Sigmoid colon (tissue), 7 donors: Measurements from ENCODE around the gene PAX3. TPM values are rescaled to one million over a fixed set of nuclear protein-coding genes. Genes with fewer than 3 reads are reported as not detected.

ENCODE experiments used
- DNase-seq: peaks from one replicate; pipeline ENCODE4 v3.0.0-alpha.2; 2019
- H3K27ac ChIP-seq, 4 donors: fragments of 200-600 bp; sonication (generic); one replicate each; pipeline ENCODE4 v1.5.1; 2016 to 2019; ENCODE audit warnings: mild to moderate bottlenecking in 1 of 4
- H3K27me3 ChIP-seq, 3 donors: fragments of 200-600 bp; sonication (generic); one replicate each; pipeline ENCODE4 v1.5.1; 2019; ENCODE audit warnings: mild to moderate bottlenecking in 1 of 3
- H3K36me3 ChIP-seq, 4 donors: fragments of 200-600 bp; sonication (generic); one replicate each; pipeline ENCODE4 v1.5.1; 2016 to 2019
- H3K4me1 ChIP-seq, 4 donors: fragments of 200-600 bp; sonication (generic); one replicate each; pipeline ENCODE4 v1.5.1; 2017 to 2019
- H3K4me3 ChIP-seq, 4 donors: fragments of 200-600 bp; sonication (generic); one replicate each; pipeline ENCODE4 v1.5.1; 2017 to 2019; ENCODE audit warnings: mild to moderate bottlenecking in 2 of 4, moderate library complexity in 1 of 4
- H3K9me3 ChIP-seq, 4 donors: fragments of 200-600 bp in 3 of 4; sonication (generic) in 3 of 4; one replicate each; pipeline versions ENCODE4 v1.5.1 to v1.6.1; 2013 to 2019
- EP300 ChIP-seq, 4 donors: sonication (generic); formaldehyde crosslinking; IDR thresholded peaks; one replicate each; pipeline ENCODE4 v1.6.1; 2017; ENCODE audit warnings: antibody characterized with exemption in 4 of 4
- POLR2A ChIP-seq, 2 donors: fragments of 450-650 bp; IDR thresholded peaks; one replicate each; pipeline ENCODE4 v1.6.1; 2016; ENCODE audit warnings: antibody characterized with exemption in 2 of 2, mild to moderate bottlenecking in 2 of 2, moderate library complexity in 2 of 2
- POLR2AphosphoS5 ChIP-seq, 4 donors: sonication (generic); formaldehyde crosslinking; IDR thresholded peaks; one replicate each; pipeline ENCODE4 v1.6.1; 2017; ENCODE audit warnings: antibody characterized with exemption in 4 of 4
- WGBS, 2 donors: extraction: QIAGEN DNeasy Blood & Tissue Kit; methylation state at CpG; one replicate each; pipeline ENCODE4 v1.1.7; 2013; 5-methylcytosine and 5-hydroxymethylcytosine counted together
- intact Hi-C: fragments of 100-400 bp; cut with DNase I; formaldehyde crosslinking; loops from one replicate; pipeline ENCODE4 v1.15.1; 2023
- polyA plus RNA-seq, 3 donors: library from polyadenylated mRNA; stranded (reverse); fragments of 200-250 nt; gene quantifications; one replicate each; pipeline ENCODE4 v1.2.3, GENCODE V29; 2013
- total RNA-seq, 4 donors: library from RNA; depleted of rRNA; stranded (reverse); fragments of >200 nt; gene quantifications; one replicate each; pipeline ENCODE4 v1.1.0, GENCODE V29; 2016
- TF ChIP-seq, protein P1 (sequence below), 4 experiments: fragments of 450-650 bp in 3 of 4; fragments of 200-600 bp in 1 of 4; IDR thresholded peaks; one replicate each; pipeline ENCODE4 v1.5.1; 2016 to 2019; ENCODE audit warnings: antibody characterized with exemption in 4 of 4, mild to moderate bottlenecking in 3 of 4, moderate library complexity in 2 of 4
- donor health status: healthy with polysubstance abuse.
- donor health status: Bipolar disorder and iron deficiency.
- donor health status: healthy.

PAX3 gene
- total and polyA plus RNA-seq, 7 donors: not detected

DNA sequence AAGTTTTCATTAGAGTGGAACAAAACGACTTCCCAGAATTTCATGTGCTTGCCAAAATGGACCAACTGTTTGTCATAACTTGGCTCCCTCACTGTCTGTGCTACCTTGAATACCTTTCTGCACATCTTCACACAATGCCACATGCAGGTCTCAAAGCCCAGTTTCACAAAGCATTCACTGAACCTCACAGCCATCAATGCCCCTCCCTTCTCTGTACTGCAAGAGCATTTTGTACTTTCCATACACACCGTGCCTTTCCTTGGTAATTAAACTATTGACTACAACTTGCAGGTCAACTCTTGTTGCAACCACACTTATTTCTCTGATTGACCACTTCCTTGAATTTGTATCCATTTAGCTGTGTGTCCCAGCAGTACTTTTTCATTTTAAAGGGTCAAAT, 50.5 kb downstream of the PAX3 start:
- TF ChIP-seq POLR2AphosphoS5 (IDR thresholded peaks at IDR 0.05): no peak
- TF ChIP-seq POLR2A (IDR thresholded peaks at IDR 0.05): no peak
- TF ChIP-seq, protein P1, sequence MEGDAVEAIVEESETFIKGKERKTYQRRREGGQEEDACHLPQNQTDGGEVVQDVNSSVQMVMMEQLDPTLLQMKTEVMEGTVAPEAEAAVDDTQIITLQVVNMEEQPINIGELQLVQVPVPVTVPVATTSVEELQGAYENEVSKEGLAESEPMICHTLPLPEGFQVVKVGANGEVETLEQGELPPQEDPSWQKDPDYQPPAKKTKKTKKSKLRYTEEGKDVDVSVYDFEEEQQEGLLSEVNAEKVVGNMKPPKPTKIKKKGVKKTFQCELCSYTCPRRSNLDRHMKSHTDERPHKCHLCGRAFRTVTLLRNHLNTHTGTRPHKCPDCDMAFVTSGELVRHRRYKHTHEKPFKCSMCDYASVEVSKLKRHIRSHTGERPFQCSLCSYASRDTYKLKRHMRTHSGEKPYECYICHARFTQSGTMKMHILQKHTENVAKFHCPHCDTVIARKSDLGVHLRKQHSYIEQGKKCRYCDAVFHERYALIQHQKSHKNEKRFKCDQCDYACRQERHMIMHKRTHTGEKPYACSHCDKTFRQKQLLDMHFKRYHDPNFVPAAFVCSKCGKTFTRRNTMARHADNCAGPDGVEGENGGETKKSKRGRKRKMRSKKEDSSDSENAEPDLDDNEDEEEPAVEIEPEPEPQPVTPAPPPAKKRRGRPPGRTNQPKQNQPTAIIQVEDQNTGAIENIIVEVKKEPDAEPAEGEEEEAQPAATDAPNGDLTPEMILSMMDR (IDR thresholded peaks at IDR 0.05): no peak
- TF ChIP-seq EP300 (IDR thresholded peaks at IDR 0.05): no peak
- WGBS, 2 donors: 25 to 46% methylated on average over 2 of the region's 2 CpGs
- Histone ChIP-seq H3K27ac (no peak overlapping the region), H3K9me3 (no peaks in the 10 kb centered on the region), H3K36me3 (no peaks in the 10 kb centered on the region), H3K4me1 (no peaks in the 10 kb centered on the region), H3K4me3 (no peak overlapping the region), H3K27me3 (no peaks in the 10 kb centered on the region)
- no peak for DNase-seq
- intact Hi-C loops: no loop called here

DNA sequence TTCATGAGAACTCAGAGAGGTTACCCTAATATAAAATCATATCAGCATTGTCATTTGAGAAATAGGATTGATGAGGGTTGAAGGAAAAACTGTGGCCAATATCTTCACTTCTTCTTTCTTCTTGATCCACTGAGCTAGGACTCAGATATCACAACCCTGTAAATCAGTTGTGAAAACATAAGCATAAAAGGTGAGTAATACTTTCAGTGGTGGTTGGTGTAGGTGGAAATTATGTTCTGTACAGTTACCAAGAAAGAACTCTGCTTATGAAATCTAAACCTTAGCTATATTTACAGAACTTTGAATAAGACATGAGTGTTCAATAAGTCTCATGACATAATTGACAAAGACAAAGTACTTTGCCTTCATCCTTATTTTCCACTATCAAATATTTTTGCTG, 56.3 kb downstream of the PAX3 start:
- H3K27ac ChIP-seq: no peak overlapping the region
- intact Hi-C loops: no loop called here
- H3K36me3 ChIP-seq: no peaks in the 10 kb centered on the region
- H3K9me3 ChIP-seq: no peaks in the 10 kb centered on the region
- peaks cover 0 to 44% (median 18%) of the 10 kb centered on the region in 3 donors for H3K27me3 ChIP-seq
- TF ChIP-seq POLR2A (IDR thresholded peaks at IDR 0.05): no peak
- no peak for TF ChIP-seq EP300 (IDR thresholded peaks at IDR 0.05)
- TF ChIP-seq, protein P1 (IDR thresholded peaks at IDR 0.05): no peak
- TF ChIP-seq POLR2AphosphoS5 (IDR thresholded peaks at IDR 0.05): no peak
- H3K4me1 ChIP-seq: no peaks in the 10 kb centered on the region
- no peak for DNase-seq
- H3K4me3 ChIP-seq: no peak overlapping the region

DNA sequence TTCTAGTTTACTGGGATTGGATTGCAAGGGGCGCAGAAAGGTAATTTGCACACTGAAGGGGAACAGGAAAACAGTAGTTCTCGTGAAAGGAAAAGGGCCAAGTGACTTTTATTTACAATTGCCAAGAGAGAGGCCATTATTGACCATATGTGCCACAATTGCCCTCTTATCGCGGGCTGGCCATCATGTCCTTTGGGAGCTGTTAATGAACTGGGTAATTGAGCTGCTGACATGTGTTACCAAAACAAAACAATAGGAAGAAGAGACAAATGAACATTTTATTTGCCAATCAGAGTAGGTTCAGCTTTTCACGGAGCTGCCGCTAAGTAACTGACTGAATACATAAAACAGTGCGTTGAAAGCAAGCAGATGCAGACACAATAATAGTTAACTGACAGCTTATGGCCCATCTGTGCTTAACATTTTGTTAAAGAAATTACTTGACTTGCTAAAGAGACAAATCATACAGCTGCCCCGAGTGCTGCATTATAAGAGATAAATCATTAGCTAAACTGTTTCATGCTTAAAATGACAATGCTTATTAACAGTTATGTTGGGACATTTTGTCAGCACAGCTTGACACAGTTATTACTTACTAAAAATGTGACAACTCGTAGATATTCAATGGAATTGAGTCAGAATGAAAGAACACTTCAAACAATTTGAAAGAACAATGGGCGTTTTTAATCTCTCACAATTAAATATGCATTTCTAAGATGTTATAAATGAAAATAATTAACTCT, 57.5 kb downstream of the PAX3 start:
- Histone ChIP-seq H3K4me3 (no peak overlapping the region), H3K4me1 (no peaks in the 10 kb centered on the region), H3K27me3 (peaks cover 0 to 44% (median 18%) of the 10 kb centered on the region in 3 donors), H3K36me3 (no peaks in the 10 kb centered on the region), H3K27ac (no peak overlapping the region), H3K9me3 (no peaks in the 10 kb centered on the region)
- no peak for DNase-seq
- TF ChIP-seq POLR2A (IDR thresholded peaks at IDR 0.05): no peak
- TF ChIP-seq EP300 (IDR thresholded peaks at IDR 0.05): no peak
- TF ChIP-seq, protein P1 (IDR thresholded peaks at IDR 0.05): no peak
- no peak for TF ChIP-seq POLR2AphosphoS5 (IDR thresholded peaks at IDR 0.05)
- 18% methylated on average over 10 of the region's 10 CpGs for whole genome bisulfite sequencing, 2 donors
- intact Hi-C loops: no loop called here

DNA sequence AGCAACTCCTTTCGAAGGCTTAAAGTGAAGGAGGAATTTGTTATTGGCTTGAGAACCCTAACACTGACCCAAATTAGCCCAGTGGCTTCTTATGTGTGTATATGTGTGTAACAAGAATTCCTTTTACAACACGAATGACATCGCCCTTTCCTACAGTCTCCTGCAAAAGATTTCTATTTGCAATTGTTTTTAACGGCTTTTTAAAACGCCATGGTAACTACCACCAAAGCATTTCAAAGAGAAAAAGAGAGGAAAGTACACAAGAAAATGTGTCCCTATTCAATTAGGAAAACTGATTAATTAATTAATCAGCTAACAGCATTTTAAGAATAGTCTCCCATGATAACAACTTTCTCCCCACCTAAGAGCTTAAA, 58.1 kb downstream of the PAX3 start:
- no peak overlapping the region for H3K4me3 ChIP-seq
- TF ChIP-seq POLR2A (IDR thresholded peaks at IDR 0.05) (no peak), EP300 (IDR thresholded peaks at IDR 0.05) (no peak), POLR2AphosphoS5 (IDR thresholded peaks at IDR 0.05) (no peak)
- TF ChIP-seq, protein P1 (IDR thresholded peaks at IDR 0.05): no peak

More for the DNA sequence above, 58.1 kb downstream of the PAX3 start:
- intact Hi-C loops: no loop called here
- Histone ChIP-seq H3K9me3 (no peaks in the 10 kb centered on the region), H3K27ac (no peak overlapping the region), H3K4me1 (no peaks in the 10 kb centered on the region), H3K36me3 (no peaks in the 10 kb centered on the region), H3K27me3 (peaks cover 0 to 44% (median 18%) of the 10 kb centered on the region in 3 donors)
- DNase-seq: no peak
- 16 to 19% methylated on average over 5 of the region's 5 CpGs for WGBS, 2 donors
